Measurements from ENCODE around the gene ANKRD63. TPM values are rescaled to one million over a fixed set of nuclear protein-coding genes. Genes with fewer than 3 reads are reported as not detected.

Gene ANKRD63
- total and polyA plus RNA-seq, 2 of the 13 experiments (the other 11 are each of a cell fraction or from before 2014, with no cell fraction given), result not detected

GRCh38 chr15:40323239-40323952, 40.5 kb upstream of the ANKRD63 start, which contains the start of gene INAFM2 (continued):
- TF ChIP-seq ELK4 (CRISPR knock-in tag; IDR thresholded peaks at IDR 0.05; ENCODE audit: borderline replicate concordance) (no peak), MEIS2 (CRISPR knock-in tag; IDR thresholded peaks at IDR 0.05) (peak; percentile 45; the same call in 1 of the 2 replicates), ZNF432 (CRISPR knock-in tag; IDR thresholded peaks at IDR 0.05; ENCODE audit: borderline replicate concordance) (no peak), PHF5A (CRISPR knock-in tag; IDR thresholded peaks at IDR 0.05; ENCODE audit: low read depth, unreplicated experiment) (no peak), HBP1 (CRISPR knock-in tag; IDR thresholded peaks at IDR 0.05; ENCODE audit: low read depth) (peak; percentile 71; the same call in 1 of the 2 replicates), ZMYM2 (CRISPR knock-in tag; IDR thresholded peaks at IDR 0.05) (no peak), HIC2 (CRISPR knock-in tag; IDR thresholded peaks at IDR 0.05; ENCODE audit: low read depth) (no peak), ZNF362 (CRISPR knock-in tag; IDR thresholded peaks at IDR 0.05; ENCODE audit: borderline replicate concordance) (no peak), EHMT2 (IDR thresholded peaks at IDR 0.05; ENCODE audit: borderline replicate concordance, low read depth, low read length) (no peak), ZNF33B (CRISPR knock-in tag; IDR thresholded peaks at IDR 0.05) (0 out of 2 replicates have a peak, but pooled peaks have one; percentile 33), ZNF484 (CRISPR knock-in tag; IDR thresholded peaks at IDR 0.05; ENCODE audit: borderline replicate concordance, low read depth) (no peak), JUN (CRISPR knock-in tag; IDR thresholded peaks at IDR 0.05) (no peak), NFIC (IDR thresholded peaks at IDR 0.05; ENCODE audit: low read length) (no peak), SPEN (CRISPR knock-in tag; IDR thresholded peaks at IDR 0.05; ENCODE audit: low read depth) (no peak), REPIN1 (CRISPR knock-in tag; IDR thresholded peaks at IDR 0.05; ENCODE audit: borderline replicate concordance, low read depth) (0 out of 2 replicates have a peak, but pooled peaks have one; percentile 28), ZSCAN31 (CRISPR knock-in tag; IDR thresholded peaks at IDR 0.05; ENCODE audit: low read depth) (0 out of 2 replicates have a peak, but pooled peaks have one; percentile 56)
- TF ChIP-seq, protein P1, sequence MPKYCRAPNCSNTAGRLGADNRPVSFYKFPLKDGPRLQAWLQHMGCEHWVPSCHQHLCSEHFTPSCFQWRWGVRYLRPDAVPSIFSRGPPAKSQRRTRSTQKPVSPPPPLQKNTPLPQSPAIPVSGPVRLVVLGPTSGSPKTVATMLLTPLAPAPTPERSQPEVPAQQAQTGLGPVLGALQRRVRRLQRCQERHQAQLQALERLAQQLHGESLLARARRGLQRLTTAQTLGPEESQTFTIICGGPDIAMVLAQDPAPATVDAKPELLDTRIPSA (CRISPR knock-in tag; IDR thresholded peaks at IDR 0.05; ENCODE audit: borderline replicate concordance), result no peak
- TF ChIP-seq, protein P2, sequence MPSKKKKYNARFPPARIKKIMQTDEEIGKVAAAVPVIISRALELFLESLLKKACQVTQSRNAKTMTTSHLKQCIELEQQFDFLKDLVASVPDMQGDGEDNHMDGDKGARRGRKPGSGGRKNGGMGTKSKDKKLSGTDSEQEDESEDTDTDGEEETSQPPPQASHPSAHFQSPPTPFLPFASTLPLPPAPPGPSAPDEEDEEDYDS (CRISPR knock-in tag; IDR thresholded peaks at IDR 0.05), result peak; percentile 60
- TF ChIP-seq, protein P3, sequence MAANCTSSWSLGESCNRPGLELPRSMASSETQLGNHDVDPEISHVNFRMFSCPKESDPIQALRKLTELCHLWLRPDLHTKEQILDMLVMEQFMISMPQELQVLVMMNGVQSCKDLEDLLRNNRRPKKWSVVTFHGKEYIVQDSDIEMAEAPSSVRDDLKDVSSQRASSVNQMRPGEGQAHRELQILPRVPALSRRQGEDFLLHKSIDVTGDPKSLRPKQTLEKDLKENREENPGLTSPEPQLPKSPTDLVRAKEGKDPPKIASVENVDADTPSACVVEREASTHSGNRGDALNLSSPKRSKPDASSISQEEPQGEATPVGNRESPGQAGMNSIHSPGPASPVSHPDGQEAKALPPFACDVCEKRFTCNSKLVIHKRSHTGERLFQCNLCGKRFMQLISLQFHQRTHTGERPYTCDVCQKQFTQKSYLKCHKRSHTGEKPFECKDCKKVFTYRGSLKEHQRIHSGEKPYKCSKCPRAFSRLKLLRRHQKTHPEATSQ (CRISPR knock-in tag; IDR thresholded peaks at IDR 0.05; ENCODE audit: borderline replicate concordance), result no peak
